ENCODE results near the gene NFIA.

NFIA gene

DNA sequence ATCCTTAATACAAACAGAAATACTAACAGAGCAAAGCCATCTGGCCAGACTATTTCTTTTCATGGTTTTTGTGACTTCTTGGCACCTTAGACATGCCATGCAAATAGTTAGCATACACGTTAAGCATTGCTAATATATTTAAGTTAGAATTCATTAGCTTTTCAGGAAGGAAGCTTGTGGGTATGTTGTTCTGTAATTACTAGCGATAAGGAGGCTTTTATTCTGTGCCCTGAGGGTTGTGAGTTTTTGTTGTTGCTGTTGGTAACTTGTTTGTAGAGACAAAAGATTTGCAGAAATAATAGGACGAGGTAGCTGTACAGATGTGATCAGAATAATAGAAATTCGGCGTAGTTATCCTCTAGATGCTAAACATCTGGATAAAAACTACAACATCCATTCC, 337.3 kb downstream of the NFIA start:
- DNase-seq, result no peak

DNA sequence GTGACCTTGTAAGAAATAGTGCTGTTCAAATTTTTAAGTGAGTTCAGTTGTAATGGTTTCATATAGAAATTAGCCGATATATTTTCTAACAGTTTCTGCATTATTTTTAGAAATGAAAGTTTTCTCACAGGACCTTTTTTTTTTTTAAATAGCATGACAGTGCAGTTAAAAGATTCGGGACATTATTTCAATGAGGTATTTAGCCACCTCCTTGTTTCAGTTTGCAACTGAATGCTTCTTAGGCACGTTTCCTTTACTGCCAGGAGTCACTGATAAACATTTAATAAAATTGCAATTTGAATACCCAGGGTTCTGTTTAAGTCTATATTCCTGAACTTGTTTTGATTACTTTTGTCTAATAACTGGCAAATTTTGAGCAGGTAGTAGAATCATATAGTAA, 337.9 kb downstream of the NFIA start:
- no peak for DNase-seq

DNA sequence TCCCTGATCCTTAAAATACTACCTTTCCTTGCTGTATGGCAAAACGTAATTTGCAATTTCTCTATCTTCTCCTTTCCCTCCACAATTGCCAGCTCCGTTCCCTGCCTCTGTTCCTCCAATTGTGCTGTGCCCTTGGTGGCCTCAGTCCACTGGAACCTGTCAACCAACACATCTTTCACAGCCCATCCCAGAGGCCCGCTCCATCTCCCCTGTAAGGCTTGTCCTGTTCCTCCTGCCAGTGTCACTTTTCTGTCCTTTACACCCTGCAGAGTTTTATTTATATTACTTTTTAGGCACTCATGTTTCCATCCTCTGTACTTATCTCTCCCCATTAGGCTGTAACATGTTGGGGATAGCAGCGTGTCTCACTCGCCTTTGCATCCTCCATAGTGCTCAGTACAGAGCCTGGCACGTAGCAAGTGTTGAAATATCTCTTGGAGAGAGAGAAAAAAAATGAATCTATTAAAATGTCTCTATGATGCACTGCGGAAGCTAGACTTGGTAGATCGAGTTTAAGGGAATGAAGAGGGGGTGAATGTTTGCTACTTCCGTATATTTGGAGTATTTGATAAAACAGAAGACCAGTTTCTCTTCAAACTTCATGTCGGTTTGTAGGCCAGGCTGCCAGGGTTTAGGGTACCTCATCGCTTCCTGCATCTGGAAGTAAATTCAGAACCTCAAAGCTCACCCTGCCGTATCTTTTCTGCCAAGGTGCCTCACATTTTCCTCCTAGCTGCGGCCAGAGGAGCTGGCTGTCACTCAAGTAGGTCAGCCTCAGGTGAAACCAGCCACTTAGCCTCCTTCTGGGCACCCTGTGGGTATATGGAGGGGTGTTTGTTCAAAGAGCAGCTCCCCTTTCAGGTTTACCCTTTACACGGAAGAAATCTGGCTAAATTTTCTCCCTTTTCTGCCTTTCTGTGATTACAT, 338.8 kb downstream of the NFIA start:
- no peak for DNase-seq

DNA sequence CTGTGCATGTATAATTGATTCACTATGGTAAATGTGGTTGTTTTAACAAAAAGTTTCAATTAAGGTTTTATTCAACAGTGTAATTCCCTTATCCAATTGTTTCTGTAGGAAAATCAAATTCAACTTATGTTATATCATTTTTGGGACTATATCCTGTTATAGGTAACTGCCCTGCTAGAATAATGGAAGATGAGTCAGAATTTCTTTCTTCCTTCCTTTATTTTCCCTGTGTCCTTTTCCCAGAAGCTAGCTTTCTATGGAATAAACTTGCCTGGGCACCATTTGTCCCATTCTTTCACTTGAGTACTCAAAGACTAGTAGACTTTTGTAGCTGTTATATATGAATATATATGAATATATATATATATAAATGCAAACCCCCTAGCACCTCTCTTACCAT, 341.3 kb downstream of the NFIA start:
- no peak for DNase-seq

DNA sequence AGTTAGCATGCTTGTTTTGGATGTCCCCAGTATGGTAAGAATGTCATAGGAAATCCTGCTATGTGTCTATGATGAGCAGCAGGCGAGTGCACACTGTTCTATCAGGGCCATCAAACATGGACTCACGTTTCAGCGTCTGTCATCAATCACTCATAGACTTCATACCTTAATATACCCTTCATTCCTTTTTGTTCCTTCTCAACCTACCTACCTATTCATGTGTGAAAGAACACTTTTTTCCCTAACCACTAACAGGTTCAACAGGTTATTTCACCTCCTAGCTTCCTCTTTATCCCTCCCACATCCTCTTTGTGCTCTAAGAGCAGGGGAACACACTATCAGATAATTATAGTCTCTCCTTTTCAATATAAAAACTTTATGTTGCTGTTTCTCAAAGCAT, 342.0 kb downstream of the NFIA start:
- DNase-seq, result no peak

DNA sequence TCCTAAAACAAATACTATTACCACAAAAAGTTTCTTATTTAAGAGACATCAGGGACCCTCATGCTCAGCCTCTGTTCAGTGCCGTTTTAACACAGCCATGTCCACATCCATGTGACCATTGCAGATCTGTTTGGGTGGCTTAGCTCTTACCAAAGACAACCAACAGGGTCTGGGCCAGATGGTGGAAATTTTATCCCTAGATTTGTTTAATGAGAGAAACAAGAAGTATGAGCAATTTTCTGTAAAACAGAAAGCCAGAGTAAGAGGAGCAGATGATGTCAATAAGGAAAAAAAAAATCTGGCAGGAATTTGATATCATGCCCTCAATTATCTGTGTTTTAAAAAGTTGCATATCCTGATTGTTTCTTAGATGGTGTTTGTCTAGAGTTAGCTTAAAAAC, 342.7 kb downstream of the NFIA start:
- DNase-seq, result no peak

DNA sequence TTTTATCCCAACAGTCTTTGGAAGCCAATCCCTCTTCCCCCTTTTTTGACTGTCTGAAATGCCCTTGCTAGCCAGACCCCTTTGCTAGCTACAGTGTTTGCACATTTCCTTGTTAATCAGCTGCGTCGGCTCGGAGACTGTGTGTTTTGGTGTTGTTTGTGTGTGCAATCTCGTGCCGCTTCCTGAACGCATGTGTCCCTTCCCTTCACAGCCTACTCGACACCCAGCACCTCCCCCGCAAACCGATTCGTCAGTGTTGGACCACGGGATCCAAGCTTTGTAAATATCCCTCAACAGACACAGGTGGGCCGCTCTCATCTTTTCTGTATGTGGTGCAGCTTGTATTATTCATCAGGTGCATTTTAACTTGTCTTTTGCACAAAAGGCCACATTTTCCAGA, 343.9 kb downstream of the NFIA start:
- no peak for DNase-seq

DNA sequence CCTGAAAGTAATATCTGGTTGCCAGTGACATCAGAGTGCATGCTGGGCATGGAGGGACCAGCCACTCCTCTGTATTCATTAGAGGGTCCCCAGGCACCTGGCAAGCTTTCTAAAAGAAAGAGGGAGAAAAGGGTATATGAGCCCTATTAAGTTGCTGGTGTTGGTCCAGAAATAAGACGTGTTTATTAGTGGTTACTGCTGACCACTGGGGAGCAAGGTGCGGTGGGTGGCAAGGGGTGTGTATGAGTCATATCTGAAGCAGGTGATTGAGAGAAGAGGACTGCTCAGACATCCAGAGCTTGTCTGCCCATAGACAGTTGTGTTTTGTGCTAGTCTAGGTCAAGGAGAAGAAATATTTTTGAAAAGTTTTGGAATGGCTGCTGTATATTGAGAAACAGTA, 344.5 kb downstream of the NFIA start:
- DNase-seq, result no peak

DNA sequence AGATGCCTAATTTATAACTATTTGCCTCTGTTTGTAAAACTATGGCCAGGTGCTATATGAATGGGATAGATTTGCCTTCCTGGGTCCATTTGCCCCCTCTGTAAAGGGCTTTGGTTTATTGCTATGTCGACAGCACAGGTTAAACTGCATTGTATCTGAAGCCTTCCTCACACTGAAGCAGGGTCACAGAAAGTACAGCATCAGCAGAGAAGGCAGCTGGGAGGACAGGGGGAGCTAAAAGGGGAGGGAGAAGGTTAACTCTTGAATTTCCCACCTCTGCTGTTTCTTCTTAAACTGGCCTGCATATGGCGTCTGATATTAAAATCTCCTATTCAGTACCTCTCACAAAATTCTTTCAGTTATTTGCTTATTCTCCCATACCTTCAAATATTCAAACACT, 345.1 kb downstream of the NFIA start:
- DNase-seq, result no peak

DNA sequence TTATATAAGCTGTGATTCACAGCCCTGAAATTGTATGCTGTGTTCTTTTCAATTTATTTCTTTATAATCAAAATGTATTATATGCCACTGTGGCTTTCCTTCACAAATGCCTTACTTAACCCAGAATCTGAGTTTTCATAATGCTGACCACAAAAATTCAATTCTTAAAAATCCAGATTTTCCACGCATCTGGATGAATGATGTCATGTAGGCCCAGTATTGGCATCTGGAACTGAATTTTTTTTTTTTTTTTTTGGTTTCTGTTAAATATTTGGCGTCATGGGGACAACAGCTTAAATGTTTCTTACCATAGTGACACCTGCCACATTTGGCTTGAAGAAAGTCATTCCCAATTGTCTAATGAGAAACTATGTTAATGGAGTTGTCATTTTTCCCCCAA, 345.8 kb downstream of the NFIA start:
- DNase-seq, result no peak

DNA sequence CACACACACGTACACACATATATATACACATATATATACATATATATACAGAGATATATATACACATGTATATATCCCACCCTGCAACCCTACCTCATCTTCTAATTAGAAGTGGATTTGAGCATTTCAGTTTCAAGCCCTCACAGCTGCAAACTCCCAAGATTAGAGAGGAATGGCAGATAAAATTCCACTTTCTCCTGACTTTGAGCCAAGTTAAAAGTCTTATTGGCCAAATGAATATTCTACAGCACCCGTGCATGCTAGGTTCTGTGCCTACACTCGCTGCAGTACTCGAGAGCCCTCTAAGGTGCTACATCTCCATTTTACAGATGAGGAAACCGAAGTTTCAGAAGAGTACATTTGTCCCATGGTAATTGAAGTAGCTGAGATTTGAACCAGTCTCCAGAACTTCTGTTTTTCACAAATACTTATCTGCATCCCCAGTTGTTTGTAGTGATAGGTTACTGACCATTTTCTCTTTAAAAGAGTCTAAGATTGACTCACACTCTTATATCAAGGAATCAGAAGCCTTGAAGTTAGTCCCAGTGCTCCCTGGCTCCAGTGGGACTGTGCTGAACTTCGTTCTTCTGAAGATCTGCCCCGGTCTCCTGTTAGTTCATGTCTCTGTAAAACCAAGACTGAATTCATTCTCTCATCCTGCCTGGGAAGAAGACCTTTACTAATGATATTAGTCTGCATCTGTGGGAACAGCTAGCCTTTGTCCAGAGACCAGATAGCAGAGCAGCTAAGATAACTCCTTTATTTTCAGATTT, 350.4 kb downstream of the NFIA start:
- no peak for DNase-seq

DNA sequence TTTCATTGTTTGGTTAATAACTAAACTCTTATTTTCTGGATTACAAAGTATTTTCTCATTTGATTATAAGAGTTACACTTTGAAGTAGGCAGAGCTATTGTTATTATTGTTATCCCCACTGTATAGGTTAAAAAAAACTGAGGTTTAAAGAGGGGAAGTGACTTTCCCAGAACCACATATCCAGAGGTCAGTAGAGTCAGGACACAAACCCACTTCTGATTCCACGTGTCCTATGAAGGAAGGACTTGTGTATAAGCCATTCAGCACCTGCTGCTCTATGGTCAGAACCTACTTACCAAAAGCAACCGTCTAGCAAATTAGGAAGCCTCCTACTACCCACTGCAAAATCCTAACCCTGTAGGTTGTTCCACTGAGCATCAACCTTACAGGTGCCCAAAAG, 351.3 kb downstream of the NFIA start:
- DNase-seq, result no peak

DNA sequence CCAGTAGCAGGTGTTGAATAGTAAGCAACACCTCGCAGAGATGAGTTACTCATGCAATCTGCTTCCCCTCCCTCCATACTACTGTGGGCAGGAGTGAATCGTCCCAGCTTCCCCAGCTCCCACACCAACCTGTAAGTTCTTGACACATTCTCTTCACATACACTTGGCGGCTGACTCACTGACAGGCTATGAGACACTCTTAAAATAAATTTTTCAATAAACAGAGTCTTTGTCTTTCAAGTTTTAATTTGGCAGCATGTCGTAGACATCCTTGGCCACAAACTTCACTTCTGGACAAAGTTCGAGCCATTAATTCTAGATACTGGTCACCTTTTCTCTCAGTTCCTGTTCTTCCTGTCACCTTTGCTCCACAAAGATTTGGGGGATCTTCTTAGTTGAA, 351.9 kb downstream of the NFIA start:
- DNase-seq, result no peak

DNA sequence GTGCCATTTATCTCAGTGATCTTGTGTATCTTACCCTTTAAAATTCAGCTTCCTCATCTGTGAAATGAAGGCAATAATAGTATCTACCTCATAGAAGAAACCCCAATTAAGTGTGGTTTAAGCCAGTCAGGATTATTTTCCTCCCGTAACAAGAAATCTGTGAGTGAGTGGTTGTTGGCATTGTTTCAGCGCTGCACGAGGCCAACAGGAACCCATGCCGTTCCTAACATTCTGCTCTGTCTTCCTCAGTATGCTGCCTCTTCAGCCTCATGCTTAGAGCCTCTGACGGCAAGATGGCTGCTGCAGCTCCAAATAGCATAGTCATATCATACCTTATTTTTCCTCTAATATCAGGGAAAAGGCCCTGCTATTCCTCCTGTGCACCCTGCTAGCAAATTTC, 352.9 kb downstream of the NFIA start:
- no peak for DNase-seq

DNA sequence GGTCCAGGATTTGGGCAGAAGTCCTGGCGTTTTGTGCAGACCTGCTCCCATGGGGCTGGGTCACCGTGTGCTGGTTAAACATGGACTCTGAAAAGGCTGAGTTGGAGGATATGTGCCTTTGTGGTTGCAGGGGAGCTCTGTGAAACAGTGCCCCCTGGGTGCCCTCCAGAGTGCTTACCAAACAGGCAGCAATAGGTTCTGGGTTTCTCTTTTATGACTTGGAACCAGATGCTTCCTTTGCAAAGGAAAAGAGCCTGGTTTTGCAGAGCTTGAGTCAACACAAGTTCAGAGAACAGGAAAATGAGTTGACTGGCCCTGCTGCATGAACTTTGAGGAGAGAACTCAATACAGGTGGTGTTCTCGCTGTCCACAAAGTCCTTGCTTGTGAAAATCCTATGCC, 353.7 kb downstream of the NFIA start:
- no peak for DNase-seq

DNA sequence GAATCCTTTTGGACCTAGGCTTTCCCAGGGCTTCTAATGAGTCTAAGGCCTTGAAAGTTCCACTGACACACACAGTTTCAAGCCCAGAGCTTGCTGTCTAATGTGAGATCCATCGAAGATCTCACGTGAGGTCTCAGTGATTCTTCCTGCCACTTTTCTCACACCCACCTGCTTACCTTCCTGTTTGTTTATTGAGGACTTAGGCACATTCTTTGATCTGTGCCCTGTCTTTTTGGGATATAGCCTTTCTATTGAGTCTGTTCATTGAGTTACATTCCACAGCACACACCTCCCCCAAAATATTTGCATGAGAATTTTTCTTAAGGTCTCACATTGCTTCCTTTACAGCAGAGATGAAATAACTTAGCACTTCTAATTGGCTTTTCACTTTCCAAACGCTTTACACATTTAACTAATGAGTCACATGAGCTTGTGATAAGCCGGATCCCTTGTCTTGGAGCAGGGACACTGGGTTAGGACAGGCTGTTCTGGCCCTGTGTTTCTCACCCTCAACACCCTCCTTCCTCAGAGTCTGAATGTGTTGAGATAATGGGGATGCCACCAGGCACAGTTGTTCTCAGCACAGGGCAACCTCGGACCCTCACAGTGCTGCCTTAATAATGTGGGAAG, 354.2 kb downstream of the NFIA start:
- no peak for DNase-seq

DNA sequence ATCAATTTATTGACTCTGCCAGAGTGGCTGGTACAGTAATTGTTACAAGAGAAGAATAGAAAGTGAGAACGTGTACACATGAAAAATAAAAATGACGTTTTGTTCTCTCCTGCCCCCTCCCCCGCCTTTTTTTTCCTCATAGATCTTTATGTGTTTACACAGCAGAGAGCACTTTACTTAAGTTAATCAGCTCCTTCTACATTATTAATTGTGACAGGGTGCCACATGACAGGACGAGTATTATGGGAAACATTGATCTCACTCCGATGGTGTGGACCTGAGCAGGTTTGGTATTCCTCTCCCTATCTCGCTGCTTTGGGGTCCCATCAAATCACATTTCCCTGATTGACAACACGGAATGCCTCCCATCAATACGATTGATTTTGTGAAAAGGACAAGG, 356.9 kb downstream of the NFIA start:
- DNase-seq, result no peak

DNA sequence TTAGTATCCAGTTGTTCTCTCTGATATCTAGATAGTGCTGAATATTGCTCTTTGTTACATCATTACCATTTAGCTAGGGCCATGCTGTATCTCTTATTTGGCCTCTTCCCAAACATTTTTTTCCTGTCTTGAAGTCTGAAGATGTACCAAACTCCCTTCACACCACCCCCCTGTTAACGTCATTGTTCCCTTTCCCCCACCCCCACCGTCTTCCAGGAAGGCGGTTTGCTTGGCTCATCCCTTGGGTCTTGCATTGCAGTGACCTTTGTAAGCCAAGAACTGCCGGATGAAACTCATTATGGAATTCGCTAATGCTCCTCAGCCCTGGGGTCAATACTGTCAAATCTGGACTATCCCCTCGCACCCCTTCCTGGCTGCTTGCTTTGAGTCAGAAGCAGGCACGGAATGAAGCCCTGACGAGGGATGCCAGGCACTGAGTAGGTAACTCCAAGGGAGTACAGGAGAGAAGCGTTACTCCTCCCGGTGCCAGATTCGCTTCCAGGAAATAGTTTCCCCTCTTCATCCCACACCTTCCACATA, 359.4 kb downstream of the NFIA start:
- DNase-seq, result no peak

DNA sequence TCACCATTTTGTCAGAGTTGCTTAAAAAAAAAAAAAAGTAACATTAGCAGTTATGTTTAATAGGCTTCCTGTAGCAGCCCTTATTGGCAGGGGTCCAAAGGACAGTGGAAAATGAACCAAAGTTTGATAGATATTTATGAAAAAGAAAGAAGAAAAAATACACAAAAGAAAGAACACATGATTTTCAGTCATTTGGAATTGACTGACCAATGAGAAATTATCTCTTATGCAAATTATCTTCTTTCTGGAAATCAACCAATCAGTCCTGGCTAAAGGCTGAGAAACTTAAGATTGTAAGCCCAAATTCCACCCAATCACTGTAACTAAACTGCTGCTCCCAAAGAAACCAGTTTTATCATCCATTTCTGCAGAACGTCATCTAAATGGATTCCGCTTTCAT, 360.2 kb downstream of the NFIA start:
- DNase-seq, result no peak

DNA sequence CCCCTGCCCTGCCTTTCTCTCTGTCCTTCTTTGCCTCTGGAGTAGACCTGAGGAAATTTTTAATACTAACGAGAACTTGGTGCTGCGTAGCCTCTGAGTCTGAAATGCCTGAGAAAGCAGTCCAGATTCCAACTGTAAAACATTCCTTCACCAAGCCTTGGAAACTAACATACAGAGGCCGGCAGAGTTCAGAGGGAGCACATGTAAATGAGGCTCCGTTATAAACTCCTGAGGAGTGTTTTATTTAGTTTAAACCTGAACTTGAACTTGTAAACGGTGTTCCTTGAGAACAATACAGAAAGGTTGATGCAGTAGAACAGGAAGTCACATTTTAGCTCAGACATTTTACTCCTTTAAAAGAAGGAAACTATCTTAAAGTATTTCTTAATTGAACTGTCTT, 361.9 kb downstream of the NFIA start:
- no peak for DNase-seq

DNA sequence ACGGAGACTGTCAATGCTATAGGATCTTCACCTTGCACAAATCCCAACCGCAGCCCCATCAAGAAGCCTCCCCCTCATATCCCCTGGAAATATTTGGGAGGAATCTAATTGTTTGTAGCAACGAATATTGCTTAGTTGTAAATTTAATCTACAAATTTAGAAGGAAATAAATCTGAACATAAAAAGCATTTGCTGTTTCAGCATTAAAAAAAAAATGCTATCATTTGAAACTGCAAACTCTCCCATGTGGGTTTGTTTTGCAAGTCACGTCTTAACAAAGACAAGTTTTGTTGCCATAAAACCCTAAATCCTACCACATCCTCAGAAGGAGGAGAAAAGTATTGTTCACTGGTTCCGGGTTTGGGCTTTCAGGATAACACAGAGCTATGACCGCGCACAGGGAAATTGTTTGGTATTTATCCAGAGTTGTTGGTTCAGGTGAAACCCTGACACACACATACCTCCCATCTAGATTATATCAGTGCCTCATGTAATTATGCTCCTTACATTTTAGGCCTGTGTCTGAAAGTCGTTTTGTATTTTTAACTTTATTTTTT, 363.0 kb downstream of the NFIA start:
- no peak for DNase-seq

DNA sequence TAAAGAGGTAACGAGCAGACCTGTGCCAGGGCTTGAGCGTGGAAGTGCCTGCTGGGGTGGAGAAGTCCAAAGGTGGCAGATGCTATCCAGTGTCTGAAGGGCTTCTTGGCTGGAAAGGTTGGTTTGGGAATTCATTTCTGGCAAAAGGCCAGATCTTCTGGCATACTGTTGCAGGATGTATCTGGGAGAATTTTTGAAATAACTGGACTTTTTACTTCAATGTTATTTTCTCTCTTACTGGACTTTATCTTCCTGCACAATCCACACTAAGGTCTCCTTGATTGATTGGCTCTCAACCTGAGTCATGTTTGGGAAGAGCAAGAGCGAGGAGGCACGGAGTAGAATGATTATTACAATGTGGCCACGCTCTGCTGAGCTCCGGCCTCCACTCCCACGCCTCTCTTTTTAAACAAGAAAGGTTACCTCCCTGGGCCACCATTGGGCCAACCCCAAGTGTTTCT, 364.2 kb downstream of the NFIA start:
- no peak for DNase-seq
